G401 (cell line): Measurements from ENCODE around the gene RABL3. TPM values are rescaled to one million over a fixed set of nuclear protein-coding genes. Genes with fewer than 3 reads are reported as not detected.
"Not testable (repeated sequence)": the region's sequence is repeated elsewhere in the genome, so short reads cannot be mapped to it uniquely, and the experiment has no call there.

ENCODE experiments used
- DNase-seq: peaks from one replicate; pipeline ENCODE4 v3.0.0-alpha.2; 2015; ENCODE audit warnings: low spot score
- in situ Hi-C: cut with HindIII; loops from 2 replicates; pipeline ENCODE4 v1.10.0; 2016; ENCODE audit warnings: low sequenced_read_pairs, mixed read lengths
- total RNA-seq: library from RNA; depleted of rRNA; stranded (reverse); fragments of >200 nt; shearing (Covaris generic); gene quantifications from 2 replicates; pipeline ENCODE4 v1.2.3, GENCODE V29; 2014

The RABL3 gene
- total RNA-seq, 1 experiment from 2014 or later = 8.9 TPM

GRCh38 chr3:120689395-120689794 is 52.9 kb downstream of the RABL3 start:
- in situ Hi-C loops = no loop called here
- no peak for DNase-seq

GRCh38 chr3:120688121-120688520 is 54.2 kb downstream of the RABL3 start:
- DNase-seq = no peak
- in situ Hi-C loops = no loop called here

- in situ Hi-C loops = no loop called here
- DNase-seq = no peak
Measured at GRCh38 chr3:120685411-120685810, 56.9 kb downstream of the RABL3 start.

DNA sequence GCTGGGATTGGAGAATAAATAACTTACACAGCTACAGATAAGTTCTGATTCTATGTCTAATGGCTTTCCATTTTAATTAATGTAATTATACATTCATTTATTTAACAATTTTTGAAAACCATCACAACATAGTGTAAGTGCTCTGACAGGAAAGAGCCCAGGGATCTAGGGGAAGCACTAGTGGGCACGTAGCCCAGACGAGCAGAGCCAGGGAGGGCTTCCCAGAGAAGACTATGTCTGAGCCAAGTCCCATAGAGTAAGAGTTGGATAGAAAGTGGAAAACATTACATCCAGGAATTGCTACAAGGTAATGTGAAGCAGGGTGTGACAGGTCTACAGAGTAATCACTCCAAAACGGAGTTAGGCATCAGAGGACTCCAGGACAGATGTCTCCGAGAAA is 57.4 kb downstream of the RABL3 start:
- in situ Hi-C loops = no loop called here
- peak; percentile 77 for DNase-seq

DNA sequence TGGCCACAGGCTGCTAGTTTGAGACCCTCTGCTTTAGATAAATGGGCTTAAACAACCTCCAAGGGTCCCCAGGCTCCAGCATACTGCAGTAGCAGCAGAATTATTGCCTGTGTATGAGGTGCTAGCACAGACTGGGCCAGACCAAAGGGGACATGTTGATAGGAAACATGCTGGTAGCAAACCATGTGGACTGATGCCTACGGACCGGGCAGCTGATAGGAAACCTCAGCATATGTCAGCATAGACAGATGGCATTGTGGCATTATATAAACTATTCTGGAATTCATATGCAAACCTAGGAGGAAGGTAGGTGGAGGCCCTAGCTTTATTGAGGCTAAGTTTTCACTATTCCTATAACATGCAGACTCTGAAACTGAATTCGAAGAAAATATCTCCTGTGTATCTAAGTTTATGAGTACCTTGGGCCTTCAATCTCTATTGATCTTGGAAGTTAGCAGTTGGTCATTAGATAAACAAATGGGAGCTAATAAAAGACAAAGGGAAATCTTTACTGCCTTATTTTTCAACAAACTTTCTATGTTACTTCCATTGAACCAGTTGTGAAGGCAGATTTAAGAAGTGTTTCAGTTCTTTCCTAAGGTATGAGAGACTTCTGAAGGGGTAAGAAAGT is 58.5 kb downstream of the RABL3 start:
- peak; percentile 84 for DNase-seq

DNA sequence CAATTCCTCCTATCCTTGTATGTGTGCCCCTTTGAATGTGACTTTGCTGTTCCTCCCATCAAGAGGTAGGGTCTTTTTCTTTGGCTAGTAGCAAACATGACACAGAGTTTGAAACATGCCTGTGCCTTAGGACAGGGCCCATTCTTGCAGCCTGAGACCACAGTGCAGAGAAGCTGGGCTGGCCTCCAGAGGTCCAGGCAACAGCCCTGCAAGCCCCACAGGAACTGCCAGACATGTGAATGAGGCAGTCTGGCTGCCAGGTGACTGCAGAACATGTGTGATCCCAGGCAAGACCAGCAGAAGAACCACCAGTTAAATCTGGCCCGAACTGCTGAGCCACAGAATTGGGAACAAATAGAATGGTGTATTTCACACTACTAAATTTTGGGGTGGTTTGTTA is 59.1 kb downstream of the RABL3 start:
- in situ Hi-C loops = no loop called here
- peak; percentile 80 for DNase-seq

More for the DNA sequence above, 58.5 kb downstream of the RABL3 start:
- in situ Hi-C loops = no loop called here

GRCh38 chr3:120682095-120682681 is 60.1 kb downstream of the RABL3 start, which contains the start of gene HGD:
Gene HGD (minus strand): TSS chr3:120682239. CDS start chr3:120682111, 128 bp downstream.
- in situ Hi-C loops = no loop called here
- DNase-seq = no peak

- no peak for DNase-seq
Measured at GRCh38 chr3:120681506-120682038, 60.7 kb downstream of the RABL3 start.

GRCh38 chr3:120681018-120681417 is 61.3 kb downstream of the RABL3 start:
- in situ Hi-C loops = no loop called here
- no peak for DNase-seq

More at GRCh38 chr3:120681506-120682038, 60.7 kb downstream of the RABL3 start:
- in situ Hi-C loops = no loop called here

GRCh38 chr3:120680193-120680894 is 62.0 kb downstream of the RABL3 start:
- in situ Hi-C loops = no loop called here
- no peak for DNase-seq

GRCh38 chr3:120678984-120679383 is 63.3 kb downstream of the RABL3 start:
- in situ Hi-C loops = no loop called here
- peak; percentile 93 for DNase-seq

DNA sequence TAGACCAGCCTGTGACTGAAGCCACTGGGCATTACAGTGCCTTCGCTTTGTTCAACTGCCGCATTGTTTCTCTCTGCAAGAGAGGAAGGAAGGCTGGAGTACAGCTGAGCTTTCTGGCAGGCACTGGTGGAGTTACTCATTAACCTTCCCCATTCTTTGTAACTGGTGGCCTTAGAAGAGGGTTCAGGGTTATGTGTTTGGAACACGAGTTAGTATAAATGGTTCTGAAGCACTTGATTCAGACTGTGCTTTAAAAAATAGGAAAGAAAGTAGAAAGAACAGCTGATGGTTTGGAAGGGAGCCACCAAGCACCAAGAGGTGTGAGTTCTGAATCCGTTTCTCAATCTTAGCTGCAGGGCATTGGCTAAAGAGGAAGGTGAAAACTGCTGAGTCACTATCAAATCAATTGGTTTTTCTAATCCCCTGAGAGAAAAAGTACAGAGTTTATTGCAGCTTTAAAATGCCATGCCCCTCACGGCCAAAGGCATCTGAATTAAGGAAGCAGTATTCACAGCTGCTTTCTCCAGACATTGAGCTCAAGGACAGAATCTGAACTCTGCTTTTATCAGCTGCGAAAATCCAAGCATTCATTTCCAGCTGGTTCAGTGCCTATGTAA is 63.9 kb downstream of the RABL3 start:
- in situ Hi-C loops = no loop called here
- peak; percentile 80 for DNase-seq

GRCh38 chr3:120677193-120677592 is 65.1 kb downstream of the RABL3 start:
- in situ Hi-C loops, DNase-seq: not testable (repeated sequence)

DNA sequence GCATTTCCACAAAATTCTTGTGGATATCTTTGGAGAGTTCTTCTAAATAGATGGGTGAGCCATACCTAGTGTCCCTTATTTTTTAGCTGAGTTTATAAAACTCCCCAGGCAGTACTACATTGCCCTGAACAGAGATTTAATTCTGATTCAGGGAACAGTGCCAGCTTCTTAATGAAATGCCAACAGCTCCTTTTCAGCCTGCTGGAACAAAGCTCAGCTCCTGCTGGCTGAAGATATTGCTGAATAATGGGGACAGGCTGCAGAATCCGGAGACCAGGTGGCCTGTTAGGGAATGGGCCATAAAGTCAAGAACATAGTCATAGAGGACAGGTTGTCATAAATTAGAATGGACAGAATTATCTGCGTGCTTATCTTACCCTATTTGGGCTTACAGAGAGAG is 69.2 kb downstream of the RABL3 start:
- in situ Hi-C loops = no loop called here
- peak; percentile 99 for DNase-seq

DNA sequence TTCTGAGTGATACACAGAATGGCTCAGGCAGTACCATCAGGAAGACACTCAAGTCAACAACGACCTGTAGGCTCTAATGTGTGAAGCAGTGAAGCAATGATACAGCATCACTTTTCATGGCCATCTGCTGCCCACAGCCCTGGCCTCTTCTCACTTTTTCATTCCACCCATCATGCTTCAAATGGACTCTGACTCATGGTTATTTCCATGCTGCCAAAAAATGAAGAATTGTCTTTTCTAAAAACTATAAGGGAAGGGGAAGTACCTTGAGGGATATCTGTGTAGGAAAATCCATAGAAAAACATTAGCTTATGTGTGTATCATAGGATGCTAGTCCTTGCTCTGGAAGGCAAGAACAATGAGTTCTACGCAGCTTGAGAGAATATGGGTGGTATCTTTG is 71.7 kb downstream of the RABL3 start:
- in situ Hi-C loops = no loop called here
- DNase-seq = no peak

GRCh38 chr3:120664926-120665325 is 77.4 kb downstream of the RABL3 start:
- in situ Hi-C loops = no loop called here
- DNase-seq = no peak

GRCh38 chr3:120661945-120662344 is 80.4 kb downstream of the RABL3 start:
- in situ Hi-C loops = no loop called here
- no peak for DNase-seq

DNA sequence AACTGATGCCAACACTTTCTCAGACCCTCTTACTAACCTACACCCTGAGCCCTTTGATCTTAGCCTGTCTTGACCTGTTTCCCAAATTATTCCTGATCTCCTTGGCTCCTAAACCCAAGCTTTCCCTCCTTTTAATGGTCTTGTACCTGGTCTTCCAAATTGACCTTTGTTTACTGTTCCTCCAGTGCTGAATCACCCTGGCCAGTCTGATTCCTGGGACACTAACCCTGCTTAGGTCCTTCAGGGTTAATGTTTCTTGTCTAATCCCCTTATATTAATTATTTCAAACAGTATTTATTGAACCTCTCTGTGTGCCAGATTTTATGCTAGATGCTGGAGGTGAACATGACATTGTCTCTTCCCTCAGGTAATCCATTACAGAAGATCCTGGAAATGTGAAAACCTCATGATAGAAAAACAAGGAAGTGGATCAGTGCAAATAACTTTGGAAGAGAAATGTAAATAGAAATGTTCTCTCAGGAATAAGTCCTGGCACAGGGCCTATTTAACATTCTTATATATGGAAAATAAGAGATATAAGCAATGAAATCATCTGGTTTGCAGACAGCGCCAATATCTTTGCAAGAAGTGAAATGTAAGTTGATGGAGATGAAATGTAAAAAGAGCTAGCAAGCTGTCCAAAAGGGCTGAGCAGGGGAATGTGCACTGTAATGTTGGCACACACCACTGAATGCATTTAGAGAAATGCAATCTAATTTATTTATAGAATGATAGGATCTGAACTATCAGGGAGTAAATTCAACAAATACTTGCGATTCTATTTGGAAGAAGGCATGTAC is 81.0 kb downstream of the RABL3 start:
- no peak for DNase-seq
- in situ Hi-C loops = no loop called here

DNA sequence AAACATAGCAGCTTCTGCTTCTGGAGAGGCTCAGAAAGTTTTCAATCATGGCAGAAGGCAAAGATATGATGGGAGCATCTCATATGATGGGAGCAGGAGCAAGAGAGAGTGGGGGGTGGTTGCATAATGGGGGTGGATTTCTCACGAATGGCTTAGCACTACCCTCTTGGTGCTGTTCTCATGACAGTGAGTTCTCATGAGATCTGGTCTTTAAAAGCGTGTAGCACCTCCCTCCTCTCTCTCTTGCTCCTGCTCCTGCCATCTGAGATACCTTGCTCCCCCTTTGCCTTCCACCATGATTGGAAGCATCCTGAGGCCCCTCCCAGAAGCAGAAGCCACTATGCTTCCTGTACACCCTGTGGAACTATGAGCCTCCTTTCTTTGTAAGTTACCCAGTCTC is 82.5 kb downstream of the RABL3 start:
- in situ Hi-C loops = no loop called here
- no peak for DNase-seq
